WTC11 (cell line): ENCODE data around the gene CNTNAP1. TPM values are rescaled to one million over a fixed set of nuclear protein-coding genes. Genes with fewer than 3 reads are reported as not detected.
"Not testable (repeated sequence)": the region's sequence is repeated elsewhere in the genome, so short reads cannot be mapped to it uniquely, and the experiment has no call there.

Experiments used
- ATAC-seq: fragments of 200-7000 bp; cut with Tn5 transposase; 2 replicates; pipeline ENCODE4 v1.10.0; 2021; ENCODE audit warnings: mild to moderate bottlenecking, moderate library complexity
- CTCF ChIA-PET: fragments of 300-600 bp; sonication (Branson Sonifier 250); formaldehyde crosslinking; loops from one replicate; lab custom pipeline; 2021; ENCODE audit warnings: antibody characterized with exemption; lab: Charles Lee
- POLR2A ChIA-PET: fragments of 350-600 bp; sonication (Branson Sonifier 250); formaldehyde crosslinking; loops from one replicate; lab custom pipeline; 2021; ENCODE audit warnings: antibody characterized with exemption; lab: Charles Lee
- DNase-seq: peaks from one replicate; pipeline ENCODE4 v3.0.0; 2021; ENCODE audit warnings: low spot score
- H3K27ac Mint-ChIP-seq: 2 replicates; pipeline ENCODE4 v1.8.0; 2021; ENCODE audit warnings: mixed read lengths
- H3K27me3 Mint-ChIP-seq: 2 replicates; pipeline ENCODE4 v1.8.0; 2021; ENCODE audit warnings: low read depth, mild to moderate bottlenecking, moderate library complexity, mixed read lengths
- H3K36me3 Mint-ChIP-seq: 2 replicates; pipeline ENCODE4 v1.8.0; 2021; ENCODE audit warnings: mixed read lengths
- H3K4me1 Mint-ChIP-seq: 2 replicates; pipeline ENCODE4 v1.8.0; 2022; ENCODE audit warnings: mixed read lengths
- H3K4me3 Mint-ChIP-seq: 2 replicates; pipeline ENCODE4 v1.8.0; 2021; ENCODE audit warnings: mild to moderate bottlenecking, moderate library complexity, mixed read lengths
- H3K9me3 Mint-ChIP-seq: 2 replicates; pipeline ENCODE4 v1.8.0; 2021; ENCODE audit warnings: mixed read lengths
- FOXP1 ChIP-seq: sonication (generic); formaldehyde crosslinking; IDR thresholded peaks from 2 replicates; pipeline ENCODE4 v1.8.0; 2022; ENCODE audit warnings: missing genetic modification reagents, mild to moderate bottlenecking, moderate library complexity, borderline replicate concordance
- MLX ChIP-seq: sonication (generic); formaldehyde crosslinking; IDR thresholded peaks from 2 replicates; pipeline ENCODE4 v1.8.1; 2023; ENCODE audit warnings: mild to moderate bottlenecking, missing genetic modification reagents, moderate library complexity
- PRRX2 ChIP-seq: fragments of 250-450 bp; sonication (Bioruptor Pico); IDR thresholded peaks from 2 replicates; pipeline ENCODE4 v1.8.0; 2021; ENCODE audit warnings: mild to moderate bottlenecking
- SMAD3 ChIP-seq: sonication (generic); formaldehyde crosslinking; IDR thresholded peaks from 2 replicates; pipeline ENCODE4 v1.8.0; 2022; ENCODE audit warnings: missing genetic modification reagents, mild to moderate bottlenecking, borderline replicate concordance
- TCF7 ChIP-seq: sonication (generic); formaldehyde crosslinking; IDR thresholded peaks from 2 replicates; pipeline ENCODE4 v1.8.0; 2022; ENCODE audit warnings: mild to moderate bottlenecking, low read depth, missing genetic modification reagents, moderate library complexity
- ZBTB43 ChIP-seq: sonication (generic); formaldehyde crosslinking; IDR thresholded peaks from 2 replicates; pipeline ENCODE4 v1.8.1; 2023; ENCODE audit warnings: mild to moderate bottlenecking, missing genetic modification reagents
- ZNF121 ChIP-seq: sonication (generic); formaldehyde crosslinking; IDR thresholded peaks from 2 replicates; pipeline ENCODE4 v1.8.0; 2023; ENCODE audit warnings: missing genetic modification reagents
- total RNA-seq: library from RNA; stranded (reverse); gene quantifications from 3 replicates; pipeline ENCODE4 v1.2.3, GENCODE V29; 2021
- TF ChIP-seq, protein P1 (sequence below): sonication (generic); formaldehyde crosslinking; IDR thresholded peaks from 2 replicates; pipeline ENCODE4 v1.8.1; 2022; ENCODE audit warnings: mild to moderate bottlenecking, moderate library complexity, missing genetic modification reagents
- TF ChIP-seq, protein P2 (sequence below): sonication (generic); formaldehyde crosslinking; IDR thresholded peaks from 2 replicates; pipeline ENCODE4 v1.8.0; 2023; ENCODE audit warnings: missing genetic modification reagents, mild to moderate bottlenecking, borderline replicate concordance

CNTNAP1 gene
- total RNA-seq, 1 experiment from 2014 or later: 12.1 TPM

DNA sequence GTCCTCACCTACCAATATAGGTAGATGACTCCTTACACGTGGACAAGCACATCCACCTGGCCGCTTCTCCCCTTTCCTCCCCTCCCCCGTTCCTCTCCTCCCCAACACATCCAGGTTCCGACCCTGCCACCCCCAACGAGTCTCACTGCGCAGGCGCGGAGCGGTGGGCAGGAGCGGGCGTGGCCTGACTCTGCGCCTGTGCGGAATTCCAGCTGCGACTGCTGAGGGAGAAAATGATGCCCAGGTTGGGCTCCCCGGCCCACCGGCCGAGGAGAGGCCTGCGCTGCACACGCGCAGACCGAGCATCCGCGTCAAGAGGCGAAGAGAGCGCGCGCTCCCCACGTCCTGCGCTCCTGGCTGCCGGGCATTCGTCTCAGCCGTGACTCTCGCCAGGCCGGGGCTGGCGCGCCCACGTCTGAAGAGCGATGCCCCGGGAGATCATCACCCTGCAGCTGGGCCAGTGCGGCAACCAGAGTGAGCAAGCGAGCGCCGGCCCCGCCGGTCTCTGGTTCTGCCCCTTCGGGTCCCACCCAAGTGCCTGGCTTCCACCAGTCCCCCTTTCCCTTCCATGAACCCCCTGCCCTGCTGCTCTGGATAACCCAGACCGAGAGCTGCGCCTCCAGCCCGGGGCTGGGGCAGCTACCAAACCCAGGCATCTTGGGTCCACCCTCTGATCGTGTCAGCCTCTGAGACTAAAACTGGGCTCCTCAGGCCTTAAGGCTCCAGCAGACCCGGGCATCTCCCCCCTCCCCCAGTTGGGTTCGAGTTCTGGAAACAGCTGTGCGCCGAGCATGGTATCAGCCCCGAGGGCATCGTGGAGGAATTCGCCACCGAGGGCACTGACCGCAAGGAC, 23.0 kb upstream of the CNTNAP1 start, which contains the start of gene TUBG2 (continued):
- TF ChIP-seq, protein P1, sequence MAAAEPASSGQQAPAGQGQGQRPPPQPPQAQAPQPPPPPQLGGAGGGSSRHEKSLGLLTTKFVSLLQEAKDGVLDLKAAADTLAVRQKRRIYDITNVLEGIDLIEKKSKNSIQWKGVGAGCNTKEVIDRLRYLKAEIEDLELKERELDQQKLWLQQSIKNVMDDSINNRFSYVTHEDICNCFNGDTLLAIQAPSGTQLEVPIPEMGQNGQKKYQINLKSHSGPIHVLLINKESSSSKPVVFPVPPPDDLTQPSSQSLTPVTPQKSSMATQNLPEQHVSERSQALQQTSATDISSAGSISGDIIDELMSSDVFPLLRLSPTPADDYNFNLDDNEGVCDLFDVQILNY (CRISPR knock-in tag): peak; percentile 43; the same call in 1 of the 2 replicates
- 0 out of 2 replicates have a peak, but pooled peaks have one; percentile 25 for TF ChIP-seq FOXP1 (CRISPR knock-in tag)
- no peak for TF ChIP-seq TCF7
- TF ChIP-seq PRRX2 (CRISPR knock-in tag): no peak
- TF ChIP-seq ZBTB43 (CRISPR knock-in tag): 0 out of 2 replicates have a peak, but pooled peaks have one; percentile 28
- TF ChIP-seq SMAD3 (CRISPR knock-in tag): peak; percentile 89
- TF ChIP-seq, protein P2, sequence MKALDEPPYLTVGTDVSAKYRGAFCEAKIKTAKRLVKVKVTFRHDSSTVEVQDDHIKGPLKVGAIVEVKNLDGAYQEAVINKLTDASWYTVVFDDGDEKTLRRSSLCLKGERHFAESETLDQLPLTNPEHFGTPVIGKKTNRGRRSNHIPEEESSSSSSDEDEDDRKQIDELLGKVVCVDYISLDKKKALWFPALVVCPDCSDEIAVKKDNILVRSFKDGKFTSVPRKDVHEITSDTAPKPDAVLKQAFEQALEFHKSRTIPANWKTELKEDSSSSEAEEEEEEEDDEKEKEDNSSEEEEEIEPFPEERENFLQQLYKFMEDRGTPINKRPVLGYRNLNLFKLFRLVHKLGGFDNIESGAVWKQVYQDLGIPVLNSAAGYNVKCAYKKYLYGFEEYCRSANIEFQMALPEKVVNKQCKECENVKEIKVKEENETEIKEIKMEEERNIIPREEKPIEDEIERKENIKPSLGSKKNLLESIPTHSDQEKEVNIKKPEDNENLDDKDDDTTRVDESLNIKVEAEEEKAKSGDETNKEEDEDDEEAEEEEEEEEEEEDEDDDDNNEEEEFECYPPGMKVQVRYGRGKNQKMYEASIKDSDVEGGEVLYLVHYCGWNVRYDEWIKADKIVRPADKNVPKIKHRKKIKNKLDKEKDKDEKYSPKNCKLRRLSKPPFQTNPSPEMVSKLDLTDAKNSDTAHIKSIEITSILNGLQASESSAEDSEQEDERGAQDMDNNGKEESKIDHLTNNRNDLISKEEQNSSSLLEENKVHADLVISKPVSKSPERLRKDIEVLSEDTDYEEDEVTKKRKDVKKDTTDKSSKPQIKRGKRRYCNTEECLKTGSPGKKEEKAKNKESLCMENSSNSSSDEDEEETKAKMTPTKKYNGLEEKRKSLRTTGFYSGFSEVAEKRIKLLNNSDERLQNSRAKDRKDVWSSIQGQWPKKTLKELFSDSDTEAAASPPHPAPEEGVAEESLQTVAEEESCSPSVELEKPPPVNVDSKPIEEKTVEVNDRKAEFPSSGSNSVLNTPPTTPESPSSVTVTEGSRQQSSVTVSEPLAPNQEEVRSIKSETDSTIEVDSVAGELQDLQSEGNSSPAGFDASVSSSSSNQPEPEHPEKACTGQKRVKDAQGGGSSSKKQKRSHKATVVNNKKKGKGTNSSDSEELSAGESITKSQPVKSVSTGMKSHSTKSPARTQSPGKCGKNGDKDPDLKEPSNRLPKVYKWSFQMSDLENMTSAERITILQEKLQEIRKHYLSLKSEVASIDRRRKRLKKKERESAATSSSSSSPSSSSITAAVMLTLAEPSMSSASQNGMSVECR (CRISPR knock-in tag): peak; percentile 52; the same call in 1 of the 2 replicates
- peak; percentile 73 for TF ChIP-seq ZNF121 (CRISPR knock-in tag)
- TF ChIP-seq, all 79 proteins: peak for 17

DNA sequence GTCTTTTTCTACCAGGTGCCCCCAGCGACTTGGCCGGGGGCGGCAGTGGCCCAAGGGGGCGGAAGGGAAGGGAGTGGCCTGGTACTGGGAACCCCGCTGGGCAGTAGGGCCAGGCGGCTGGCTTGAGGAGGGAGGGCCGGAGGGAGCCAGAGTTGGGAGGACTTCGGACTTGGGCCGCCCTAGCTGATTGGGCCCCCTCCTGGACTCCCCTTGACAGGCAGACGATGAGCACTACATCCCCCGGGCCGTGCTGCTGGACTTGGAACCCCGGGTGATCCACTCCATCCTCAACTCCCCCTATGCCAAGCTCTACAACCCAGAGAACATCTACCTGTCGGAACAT, 22.4 kb upstream of the CNTNAP1 start:
- not testable (repeated sequence) for H3K27ac Mint-ChIP-seq

DNA sequence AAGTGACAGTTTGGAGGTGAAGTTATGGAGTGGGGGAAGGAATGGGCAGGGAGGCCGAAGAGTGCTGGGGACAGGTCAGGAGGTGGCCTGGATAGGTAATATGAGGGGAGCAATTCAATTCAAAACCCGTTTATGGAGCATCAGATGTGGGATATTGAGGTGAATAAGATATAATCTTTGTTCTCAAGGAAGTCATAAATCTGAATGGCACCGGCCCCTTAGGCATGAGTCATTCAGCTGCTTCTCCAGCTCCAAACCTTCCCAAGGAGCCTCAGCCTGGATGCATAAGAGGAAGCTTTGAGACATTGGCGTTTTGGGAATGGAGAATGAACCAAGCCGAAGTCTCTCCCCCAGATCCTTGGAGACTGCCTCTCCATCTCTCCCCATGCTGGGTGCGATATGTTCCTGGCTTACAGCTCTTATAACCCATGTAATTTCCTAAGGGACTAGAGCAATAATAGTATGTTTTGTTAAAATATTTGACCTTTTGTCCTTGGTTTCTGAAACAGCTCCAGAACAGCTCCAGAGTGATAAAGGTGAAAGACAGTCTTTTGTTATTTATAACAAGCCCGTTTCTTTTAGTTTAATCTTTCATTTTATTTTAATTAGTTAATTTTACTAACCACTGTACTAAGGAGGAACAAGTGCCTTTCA, 21.5 kb upstream of the CNTNAP1 start:
- no peak for DNase-seq
- ATAC-seq: no peak
- Mint-ChIP-seq H3K4me3 (peak overlapping the region; percentile 85; the same call in 1 of the 2 replicates), H3K4me1 (peaks cover 7% of the 10 kb centered on the region), H3K27me3 (peaks cover 3% of the 10 kb centered on the region; the same call in 1 of the 2 replicates), H3K36me3 (peaks cover 26% of the 10 kb centered on the region), H3K27ac (no peak overlapping the region), H3K9me3 (peaks cover 10% of the 10 kb centered on the region)
- no peak for TF ChIP-seq MLX (CRISPR knock-in tag)
- ChIA-PET POLR2A (interaction anchor here (0.7 to 1.5 kb wide), 2 partner anchors 9 to 17 kb away, joined by 3 to 4 read pairs; no protein-coding TSS in a partner anchor), CTCF (interaction anchor here (1.7 to 3.9 kb wide), 8 partner anchors 13 to 163 kb away, joined by 5 to 44 read pairs (median 13); partner anchors contain the start of genes BECN1, PLEKHH3, PSMC3IP and RETREG3)

More for the DNA sequence above, 22.4 kb upstream of the CNTNAP1 start:
- not testable (repeated sequence) for H3K9me3 Mint-ChIP-seq, H3K4me1 Mint-ChIP-seq, H3K27me3 Mint-ChIP-seq, DNase-seq
- ChIA-PET POLR2A (interaction anchor here (0.8 to 1.7 kb wide), 6 partner anchors 8 to 81 kb away, joined by 3 to 13 read pairs (median 4); no protein-coding TSS in a partner anchor), CTCF (interaction anchor here (1.0 to 3.9 kb wide), 10 partner anchors 9 to 164 kb away, joined by 3 to 44 read pairs (median 10); partner anchors contain the start of genes BECN1, PLEKHH3, PSMC3IP and RETREG3)
- ATAC-seq: peak; percentile 48
- H3K36me3 Mint-ChIP-seq: peaks cover 20% of the 10 kb centered on the region
- peak overlapping the region; percentile 85 for H3K4me3 Mint-ChIP-seq
